Measurements from ENCODE around the gene CCRL2. TPM values are rescaled to one million over a fixed set of nuclear protein-coding genes. Genes with fewer than 3 reads are reported as not detected.
"Not testable (repeated sequence)": the region's sequence is repeated elsewhere in the genome, so short reads cannot be mapped to it uniquely, and the experiment has no call there.

CCRL2 gene
- total RNA-seq, 1 experiment from 2014 or later, result not detected

- Mint-ChIP-seq H3K36me3 (ENCODE audit: insufficient read depth, unreplicated experiment) (peaks cover 6% of the 10 kb centered on the region), H3K9me3 (ENCODE audit: low read depth, unreplicated experiment) (no peaks in the 10 kb centered on the region), H3K4me1 (ENCODE audit: low read depth, unreplicated experiment) (peaks cover 18% of the 10 kb centered on the region), H3K27ac (ENCODE audit: unreplicated experiment) (no peak overlapping the region), H3K27me3 (ENCODE audit: unreplicated experiment) (peaks cover 21% of the 10 kb centered on the region), H3K4me3 (ENCODE audit: low read depth, unreplicated experiment) (no peak overlapping the region)
- no peak for DNase-seq
- no TSS peak for BruUV-seq (replicated peaks)
- no peak for TF ChIP-seq CTCF (IDR thresholded peaks at IDR 0.05; ENCODE audit: unreplicated experiment)
- intact Hi-C loops (cut with micrococcal nuclease; ENCODE audit: unreplicated experiment), result loop anchor here (10.0 kb wide), 1 partner anchor 51 kb away; no protein-coding TSS in a partner anchor
- CTCF ChIA-PET, result no interaction called here
Observed at GRCh38 chr3:46383211-46383950, 23.7 kb upstream of the CCRL2 start.

GRCh38 chr3:46383951-46384330 lies 23.1 kb upstream of the CCRL2 start:
- no peak overlapping the region for H3K4me3 Mint-ChIP-seq (ENCODE audit: low read depth, unreplicated experiment)
- no TSS peak for BruUV-seq (replicated peaks)
- no peak overlapping the region for H3K27ac Mint-ChIP-seq (ENCODE audit: unreplicated experiment)
- H3K36me3 Mint-ChIP-seq (ENCODE audit: insufficient read depth, unreplicated experiment), result peaks cover 6% of the 10 kb centered on the region
- peaks cover 21% of the 10 kb centered on the region for H3K27me3 Mint-ChIP-seq (ENCODE audit: unreplicated experiment)
- no peaks in the 10 kb centered on the region for H3K9me3 Mint-ChIP-seq (ENCODE audit: low read depth, unreplicated experiment)
- intact Hi-C loops (cut with micrococcal nuclease; ENCODE audit: unreplicated experiment), result loop anchor here (10.0 kb wide), 1 partner anchor 51 kb away; no protein-coding TSS in a partner anchor
- no peak for DNase-seq
- no peak for TF ChIP-seq CTCF (IDR thresholded peaks at IDR 0.05; ENCODE audit: unreplicated experiment)
- H3K4me1 Mint-ChIP-seq (ENCODE audit: low read depth, unreplicated experiment), result peaks cover 18% of the 10 kb centered on the region
- CTCF ChIA-PET, result no interaction called here

- intact Hi-C loops (cut with micrococcal nuclease; ENCODE audit: unreplicated experiment), result loop anchor here (10.0 kb wide), 1 partner anchor 49 kb away; no protein-coding TSS in a partner anchor
- no TSS peak for BruUV-seq (replicated peaks)
- no peaks in the 10 kb centered on the region for H3K9me3 Mint-ChIP-seq (ENCODE audit: low read depth, unreplicated experiment)
- peak overlapping the region; percentile 48 for H3K27ac Mint-ChIP-seq (ENCODE audit: unreplicated experiment)
- CTCF ChIA-PET, result no interaction called here
- TF ChIP-seq CTCF (IDR thresholded peaks at IDR 0.05; ENCODE audit: unreplicated experiment), result no peak
- no peak overlapping the region for H3K4me3 Mint-ChIP-seq (ENCODE audit: low read depth, unreplicated experiment)
- peaks cover 21% of the 10 kb centered on the region for H3K27me3 Mint-ChIP-seq (ENCODE audit: unreplicated experiment)
- DNase-seq, result peak; percentile 30
- H3K4me1 Mint-ChIP-seq (ENCODE audit: low read depth, unreplicated experiment), result peaks cover 18% of the 10 kb centered on the region
- H3K36me3 Mint-ChIP-seq (ENCODE audit: insufficient read depth, unreplicated experiment), result peaks cover 6% of the 10 kb centered on the region
Observed at GRCh38 chr3:46386205-46386604, 20.9 kb upstream of the CCRL2 start.

GRCh38 chr3:46388847-46389246 lies 18.2 kb upstream of the CCRL2 start:
- H3K36me3 Mint-ChIP-seq (ENCODE audit: insufficient read depth, unreplicated experiment); BruUV-seq (replicated peaks); H3K27ac Mint-ChIP-seq (ENCODE audit: unreplicated experiment); H3K9me3 Mint-ChIP-seq (ENCODE audit: low read depth, unreplicated experiment); H3K4me3 Mint-ChIP-seq (ENCODE audit: low read depth, unreplicated experiment); CTCF ChIA-PET; DNase-seq: not testable (repeated sequence)
- Mint-ChIP-seq H3K27me3 (ENCODE audit: unreplicated experiment) (peaks cover 14% of the 10 kb centered on the region), H3K4me1 (ENCODE audit: low read depth, unreplicated experiment) (peaks cover 21% of the 10 kb centered on the region)
- intact Hi-C loops (cut with micrococcal nuclease; ENCODE audit: unreplicated experiment), result loop anchor here (10.0 kb wide), 1 partner anchor 46 kb away; no protein-coding TSS in a partner anchor

GRCh38 chr3:46389306-46389705 lies 17.8 kb upstream of the CCRL2 start:
- TF ChIP-seq CTCF (IDR thresholded peaks at IDR 0.05; ENCODE audit: unreplicated experiment), result no peak
- no TSS peak for BruUV-seq (replicated peaks)
- no peak for DNase-seq
- Mint-ChIP-seq H3K27ac (ENCODE audit: unreplicated experiment) (no peak overlapping the region), H3K9me3 (ENCODE audit: low read depth, unreplicated experiment) (no peaks in the 10 kb centered on the region), H3K4me1 (ENCODE audit: low read depth, unreplicated experiment) (peaks cover 17% of the 10 kb centered on the region), H3K36me3 (ENCODE audit: insufficient read depth, unreplicated experiment) (peaks cover 6% of the 10 kb centered on the region), H3K4me3 (ENCODE audit: low read depth, unreplicated experiment) (no peak overlapping the region), H3K27me3 (ENCODE audit: unreplicated experiment) (peaks cover 13% of the 10 kb centered on the region)
- intact Hi-C loops (cut with micrococcal nuclease; ENCODE audit: unreplicated experiment), result loop anchor here (10.0 kb wide), 1 partner anchor 45 kb away; no protein-coding TSS in a partner anchor
- CTCF ChIA-PET, result no interaction called here

GRCh38 chr3:46391526-46391925 lies 15.5 kb upstream of the CCRL2 start:
- Mint-ChIP-seq H3K27me3 (ENCODE audit: unreplicated experiment) (peaks cover 15% of the 10 kb centered on the region), H3K4me1 (ENCODE audit: low read depth, unreplicated experiment) (peaks cover 10% of the 10 kb centered on the region)
- H3K9me3 Mint-ChIP-seq (ENCODE audit: low read depth, unreplicated experiment); CTCF ChIA-PET; intact Hi-C loops (cut with micrococcal nuclease; ENCODE audit: unreplicated experiment); H3K27ac Mint-ChIP-seq (ENCODE audit: unreplicated experiment); BruUV-seq (replicated peaks); DNase-seq; H3K36me3 Mint-ChIP-seq (ENCODE audit: insufficient read depth, unreplicated experiment); H3K4me3 Mint-ChIP-seq (ENCODE audit: low read depth, unreplicated experiment): not testable (repeated sequence)
